GM19438 (cell line): ENCODE data around the gene EIF4A3.

ENCODE experiments used
- ATAC-seq: cut with Tn5 transposase; IDR thresholded peaks from one replicate; pipeline ENCODE4 v1.9.1; 2021; ENCODE audit warnings: low read depth; ENCODE audit not compliant: unreplicated experiment

Gene EIF4A3

GRCh38 chr17:80147035-80147822 lies at the start of gene EIF4A3:
TSS of gene EIF4A3 (minus strand) at chr17:80147128. CDS start at chr17:80146961, 167 bp downstream.
- peak; percentile 82 for ATAC-seq

DNA sequence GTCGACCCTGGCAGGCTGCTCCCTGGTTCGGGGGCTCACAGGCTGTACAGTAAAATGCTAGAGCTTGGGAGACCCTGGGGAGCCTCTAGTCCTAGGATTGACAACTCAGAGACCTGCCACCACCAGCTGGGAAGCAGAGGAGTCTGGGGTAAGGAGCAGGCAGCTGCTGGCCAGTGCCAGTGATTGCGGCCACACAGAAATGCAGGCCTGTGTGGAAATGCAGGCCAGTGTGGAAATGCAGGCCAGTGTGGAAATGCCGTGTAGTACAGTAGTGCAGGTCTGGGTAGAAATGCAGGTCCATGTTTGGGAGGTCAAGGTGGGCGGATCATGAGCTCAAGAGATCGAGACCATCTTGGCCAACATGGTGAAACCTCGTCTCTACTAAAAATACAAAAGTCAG lies 49.7 kb upstream of the EIF4A3 start:
- ATAC-seq = no peak

DNA sequence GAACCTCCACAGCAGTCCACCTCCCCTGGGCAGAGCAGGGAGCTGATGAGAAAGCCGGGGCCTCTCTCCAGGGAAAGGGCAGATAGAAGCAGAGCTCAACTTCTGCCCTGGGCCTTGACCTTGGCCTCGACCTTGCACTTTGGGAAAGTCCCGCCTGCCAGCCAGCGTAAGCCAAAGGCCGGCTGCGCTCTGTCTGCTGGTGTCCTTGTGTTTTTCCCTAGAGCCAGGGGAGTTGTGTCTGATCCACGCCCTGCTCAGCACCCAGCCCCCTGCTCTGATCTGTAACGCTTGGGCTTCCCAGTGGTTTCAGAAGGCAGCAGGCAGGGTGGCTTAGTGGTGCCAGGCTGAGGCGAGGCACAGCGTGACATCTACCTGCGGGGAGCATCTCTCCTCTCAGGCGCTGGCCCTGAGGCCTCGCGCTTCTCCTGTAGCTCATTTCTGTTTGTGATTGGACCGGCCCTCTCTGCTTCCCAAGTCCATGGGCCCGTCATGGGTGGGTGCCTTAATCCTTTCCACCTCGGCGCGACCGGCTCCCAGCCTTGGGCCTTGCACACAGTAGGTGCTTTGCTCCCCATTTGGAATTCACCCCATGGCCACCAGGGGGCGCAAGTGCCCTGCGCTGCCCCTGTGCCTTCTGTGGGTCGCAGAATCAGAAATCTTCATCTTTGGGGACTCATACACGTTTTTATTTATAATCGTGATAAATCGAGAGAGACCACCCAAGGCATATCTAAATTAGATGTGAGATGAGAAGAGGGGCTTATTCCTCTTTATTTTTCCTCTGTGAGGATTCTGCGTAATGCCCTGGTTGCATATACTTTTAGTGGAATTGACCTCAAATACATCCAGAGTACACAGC lies 49.0 kb upstream of the EIF4A3 start:
- no peak for ATAC-seq

DNA sequence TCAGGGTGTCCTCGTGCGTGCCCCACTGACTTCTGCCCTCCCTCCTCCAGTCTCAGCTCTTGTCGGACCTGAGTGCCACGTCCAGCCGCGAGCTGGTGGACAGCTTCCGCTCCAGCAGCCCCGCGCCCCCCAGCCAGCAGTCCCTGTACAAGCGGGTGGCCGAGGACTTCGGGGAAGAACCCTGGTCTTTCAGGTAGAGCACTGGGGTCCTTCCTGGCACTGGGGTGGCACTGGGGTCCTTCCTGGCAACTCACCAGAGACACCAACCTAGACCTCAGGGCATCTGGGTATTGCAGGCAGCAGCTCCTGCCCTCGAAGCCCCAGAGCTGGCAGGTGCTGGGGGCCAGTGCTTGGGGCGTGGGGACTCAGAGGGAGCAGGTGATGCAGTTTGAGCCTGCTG lies 48.2 kb upstream of the EIF4A3 start:
- no peak for ATAC-seq

DNA sequence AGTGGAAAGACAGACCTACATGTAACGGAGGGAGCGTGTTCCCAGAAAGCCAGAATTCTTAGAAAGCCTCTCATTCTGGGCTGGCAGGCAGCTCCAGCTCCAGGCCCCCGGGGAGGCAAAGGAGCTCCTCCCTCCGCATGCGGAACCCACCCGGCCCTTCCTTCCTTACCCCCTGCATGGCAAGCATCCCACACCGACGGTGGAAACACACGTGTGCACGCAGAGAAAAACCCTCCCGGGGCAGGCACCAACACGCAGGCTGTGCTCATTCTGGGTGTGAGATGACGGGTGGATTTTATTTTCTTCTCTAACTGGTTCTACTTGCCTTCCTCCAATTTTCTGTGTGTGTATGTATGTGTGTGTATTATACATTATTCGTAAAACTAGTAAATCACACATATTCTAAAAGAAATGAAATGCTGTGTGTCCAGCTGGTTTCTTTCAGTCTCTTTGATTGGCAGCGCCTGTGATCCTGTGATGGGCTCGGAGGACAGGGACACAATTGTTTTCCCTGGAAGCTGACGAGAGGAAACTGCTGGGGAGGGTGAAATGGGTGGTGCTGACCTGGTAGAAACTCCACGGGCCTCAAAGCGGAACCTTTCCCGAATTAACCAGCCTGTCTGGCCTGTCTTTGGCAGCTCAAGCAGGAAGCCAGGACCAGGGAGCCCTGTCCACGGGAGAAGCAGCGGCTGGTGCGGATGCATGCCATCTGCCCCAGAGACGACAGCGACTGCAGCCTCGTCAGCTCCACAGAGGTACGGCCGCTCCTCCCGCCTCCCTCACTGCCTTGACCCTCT lies 45.1 kb upstream of the EIF4A3 start:
- ATAC-seq = no peak

GRCh38 chr17:80191192-80191591 lies 44.3 kb upstream of the EIF4A3 start:
- no peak for ATAC-seq

DNA sequence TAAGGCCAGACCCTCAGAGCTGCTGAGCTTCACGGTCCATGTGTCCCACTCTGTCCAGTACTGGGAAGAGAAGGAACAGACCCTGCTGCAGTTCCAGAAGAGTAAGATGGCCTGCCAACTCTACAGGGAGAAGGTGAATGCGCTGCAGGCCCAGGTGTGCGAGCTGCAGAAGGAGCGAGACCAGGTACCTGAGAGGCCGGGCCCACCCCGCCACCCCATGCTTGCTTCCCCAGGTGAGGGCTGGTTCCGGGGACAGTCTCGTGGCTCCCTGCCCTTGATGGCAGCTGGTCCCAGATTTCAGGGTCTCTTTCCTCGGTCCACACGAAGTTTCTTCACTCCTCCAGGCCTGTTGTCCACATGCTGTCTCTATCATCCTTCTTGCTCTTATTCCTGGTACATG lies 43.8 kb upstream of the EIF4A3 start:
- no peak for ATAC-seq

- ATAC-seq = no peak
These were observed 42.7 kb upstream of the EIF4A3 start for GRCh38 chr17:80189611-80190010.

GRCh38 chr17:80187515-80187941 lies 40.6 kb upstream of the EIF4A3 start:
- ATAC-seq = no peak

GRCh38 chr17:80187090-80187489 lies 40.2 kb upstream of the EIF4A3 start:
- no peak for ATAC-seq

DNA sequence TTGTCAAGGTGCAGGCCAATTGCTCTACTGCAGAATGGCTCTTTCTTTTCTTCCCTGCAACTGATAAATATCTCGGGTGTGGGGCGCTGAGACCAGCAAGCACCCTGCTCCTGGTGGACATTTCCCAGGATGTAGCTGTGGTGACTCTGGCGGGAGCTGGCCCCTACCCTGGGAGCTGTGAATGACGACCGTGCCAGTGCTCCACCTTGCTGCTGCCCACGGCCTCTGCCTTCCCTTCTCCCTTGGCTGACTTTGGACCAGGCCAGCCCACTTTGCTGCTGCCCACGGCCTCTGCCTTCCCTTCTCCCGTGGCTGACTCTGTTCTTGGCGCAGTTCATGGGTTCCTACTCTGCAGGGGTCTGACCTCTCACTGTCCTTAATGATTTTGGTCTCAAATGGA lies 39.0 kb upstream of the EIF4A3 start:
- ATAC-seq = no peak

GRCh38 chr17:80184423-80184714 lies 37.4 kb upstream of the EIF4A3 start:
- no peak for ATAC-seq

GRCh38 chr17:80183581-80184422 lies 36.9 kb upstream of the EIF4A3 start:
- ATAC-seq = no peak

DNA sequence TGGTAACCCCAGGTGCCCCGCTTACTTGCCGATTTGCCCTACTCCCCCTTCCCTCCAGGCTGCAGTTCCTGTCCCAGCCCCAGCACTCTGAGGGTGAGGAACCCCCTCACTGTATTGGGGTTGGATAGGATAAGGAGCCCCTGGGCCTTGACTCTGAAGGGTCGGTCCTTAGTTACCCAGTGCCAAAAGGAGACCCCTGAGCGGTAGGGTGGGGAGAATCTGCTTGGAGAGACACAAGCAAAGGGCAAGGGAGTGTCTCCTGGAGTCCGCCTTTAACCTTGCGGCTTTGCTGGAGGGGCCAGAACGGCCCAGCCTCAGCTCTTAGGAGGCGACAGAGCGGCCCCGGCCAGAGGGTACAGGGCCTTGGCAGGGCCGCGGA lies 35.9 kb upstream of the EIF4A3 start:
- no peak for ATAC-seq

- ATAC-seq = no peak
These were observed 35.4 kb upstream of the EIF4A3 start for GRCh38 chr17:80182118-80182844.

DNA sequence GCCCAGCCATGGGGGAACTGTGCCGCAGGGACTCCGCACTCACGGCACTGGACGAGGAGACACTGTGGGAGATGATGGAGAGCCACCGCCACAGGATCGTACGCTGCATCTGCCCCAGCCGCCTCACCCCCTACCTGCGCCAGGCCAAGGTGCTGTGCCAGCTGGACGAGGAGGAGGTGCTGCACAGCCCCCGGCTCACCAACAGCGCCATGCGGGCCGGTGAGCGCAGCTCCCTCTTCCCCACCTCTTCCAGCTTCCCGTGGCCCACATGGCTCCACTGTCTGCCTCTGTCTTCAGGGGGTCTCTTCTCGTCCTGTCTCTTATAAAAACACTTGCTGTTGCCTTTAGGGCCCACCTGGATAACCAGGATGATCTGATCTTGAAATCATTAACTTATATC lies 34.5 kb upstream of the EIF4A3 start:
- no peak for ATAC-seq

GRCh38 chr17:80180192-80180591 lies 33.3 kb upstream of the EIF4A3 start:
- no peak for ATAC-seq

- ATAC-seq = no peak
These were observed 31.2 kb upstream of the EIF4A3 start for GRCh38 chr17:80177986-80178595.

DNA sequence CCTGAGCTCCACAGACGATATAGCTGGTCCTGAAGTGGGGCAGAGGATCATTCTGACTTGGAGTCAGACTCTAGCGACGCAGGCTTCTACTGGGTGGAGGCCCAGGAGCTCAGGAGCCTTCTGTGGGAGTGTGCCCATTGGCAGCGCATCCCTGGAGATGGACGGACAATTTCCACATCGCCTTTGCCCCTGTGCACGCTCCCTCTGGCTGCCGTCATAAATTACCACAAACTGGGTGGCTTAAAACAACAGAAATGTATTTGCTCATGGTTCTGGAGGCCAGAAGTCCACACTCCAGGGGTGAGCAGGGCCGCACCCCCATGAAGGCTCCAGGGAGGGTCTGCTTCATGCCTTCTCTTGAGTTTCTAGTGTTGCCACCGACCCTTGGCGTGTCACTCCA lies 29.8 kb upstream of the EIF4A3 start:
- ATAC-seq = no peak
